Measurements from ENCODE around the gene POFUT1. TPM values are rescaled to one million over a fixed set of nuclear protein-coding genes. Genes with fewer than 3 reads are reported as not detected.

POFUT1 gene
- 23.4 and 23.6 TPM in 2 replicates for total RNA-seq

GRCh38 chr20:32207626-32208498 lies at the start of gene POFUT1, which contains the start of gene PLAGL2:
Gene POFUT1, plus strand, starts transcription at chr20:32207880. Its CDS starts 62 bp downstream, at chr20:32207942.
Gene PLAGL2, minus strand, starts transcription at chr20:32207743. Its CDS starts 5,565 bp downstream, at chr20:32202178.

GRCh38 chr20:32277361-32278198 lies 69.9 kb downstream of the POFUT1 start, which contains the start of gene KIF3B:
Gene KIF3B, plus strand, starts transcription at chr20:32277651. Its CDS starts 32,127 bp downstream, at chr20:32309778.

Other genes with a start within 250 kb of the POFUT1 start
- gene XKR7, start 239.7 kb upstream of the POFUT1 start, total RNA-seq: not detected in 2 replicates
- gene CCM2L, start 197.4 kb upstream of the POFUT1 start, total RNA-seq: not detected in 2 replicates
- not detected in 2 replicates for gene HCK, start 155.6 kb upstream of the POFUT1 start, total RNA-seq
- gene TM9SF4, start 98.2 kb upstream of the POFUT1 start, total RNA-seq: 22.4 and 27.2 TPM in 2 replicates
- gene PLAGL2, start 137 bp upstream of the POFUT1 start, total RNA-seq: 1.1 TPM in 2 replicates
- 28.2 and 39.2 TPM in 2 replicates for gene KIF3B, start 69.8 kb downstream of the POFUT1 start, total RNA-seq
- 26.5 and 29.3 TPM in 2 replicates for gene ASXL1, start 150.5 kb downstream of the POFUT1 start, total RNA-seq